HG02678 (cell line): Measurements from ENCODE around the gene PTH1R.

ENCODE experiments used
- ATAC-seq: cut with Tn5 transposase; IDR thresholded peaks from one replicate; pipeline ENCODE4 v1.9.1; 2021; ENCODE audit warnings: mild to moderate bottlenecking, moderate library complexity; ENCODE audit not compliant: unreplicated experiment

PTH1R gene

GRCh38 chr3:46877406-46878125, at the start of gene PTH1R:
PTH1R (plus strand) TSS chr3:46877721; CDS start chr3:46883560, 5,839 bp downstream.
- ATAC-seq = no peak

- peak; percentile 56 for ATAC-seq
These were observed 47.8 kb upstream of the PTH1R start for GRCh38 chr3:46829699-46830208.

GRCh38 chr3:46830801-46831200, 46.7 kb upstream of the PTH1R start:
- no peak for ATAC-seq

GRCh38 chr3:46831316-46831715, 46.2 kb upstream of the PTH1R start:
- ATAC-seq = no peak

GRCh38 chr3:46831841-46832240, 45.7 kb upstream of the PTH1R start:
- ATAC-seq = no peak

GRCh38 chr3:46833346-46834300, 43.9 kb upstream of the PTH1R start:
- no peak for ATAC-seq

- ATAC-seq = no peak
These were observed 42.5 kb upstream of the PTH1R start for GRCh38 chr3:46835054-46835453.

GRCh38 chr3:46835491-46835890, 42.0 kb upstream of the PTH1R start:
- ATAC-seq = no peak

GRCh38 chr3:46838301-46838700, 39.2 kb upstream of the PTH1R start:
- no peak for ATAC-seq

- ATAC-seq = no peak
These were observed 37.0 kb upstream of the PTH1R start for GRCh38 chr3:46840491-46840890.

- no peak for ATAC-seq
These were observed 34.0 kb upstream of the PTH1R start for GRCh38 chr3:46843508-46843907.

- ATAC-seq = no peak
These were observed 33.1 kb upstream of the PTH1R start for GRCh38 chr3:46844397-46844796.

- ATAC-seq = no peak
These were observed 32.6 kb upstream of the PTH1R start for GRCh38 chr3:46844881-46845312.

GRCh38 chr3:46845397-46845859, 32.1 kb upstream of the PTH1R start:
- ATAC-seq = peak; percentile 56

GRCh38 chr3:46845860-46846623, 31.5 kb upstream of the PTH1R start:
- peak; percentile 83 for ATAC-seq

GRCh38 chr3:46846624-46847542, 30.6 kb upstream of the PTH1R start:
- no peak for ATAC-seq

- no peak for ATAC-seq
These were observed 29.8 kb upstream of the PTH1R start for GRCh38 chr3:46847744-46848143.

GRCh38 chr3:46848271-46849044, 29.1 kb upstream of the PTH1R start:
- ATAC-seq = no peak

- no peak for ATAC-seq
These were observed 28.4 kb upstream of the PTH1R start for GRCh38 chr3:46849045-46849631.
